Globus pallidus (tissue), 1 donor: ENCODE results near the gene LCN12.

Source experiments
- DNase-seq: peaks from one replicate; pipeline ENCODE4 v3.0.0-alpha.2; 2015; ENCODE audit warnings: low spot score

Gene LCN12

GRCh38 chr9:136951541-136952320, at the start of gene LCN12:
TSS of gene LCN12 (plus strand) at chr9:136952273. CDS start at chr9:136952328, 55 bp downstream.
- no peak for DNase-seq

DNA sequence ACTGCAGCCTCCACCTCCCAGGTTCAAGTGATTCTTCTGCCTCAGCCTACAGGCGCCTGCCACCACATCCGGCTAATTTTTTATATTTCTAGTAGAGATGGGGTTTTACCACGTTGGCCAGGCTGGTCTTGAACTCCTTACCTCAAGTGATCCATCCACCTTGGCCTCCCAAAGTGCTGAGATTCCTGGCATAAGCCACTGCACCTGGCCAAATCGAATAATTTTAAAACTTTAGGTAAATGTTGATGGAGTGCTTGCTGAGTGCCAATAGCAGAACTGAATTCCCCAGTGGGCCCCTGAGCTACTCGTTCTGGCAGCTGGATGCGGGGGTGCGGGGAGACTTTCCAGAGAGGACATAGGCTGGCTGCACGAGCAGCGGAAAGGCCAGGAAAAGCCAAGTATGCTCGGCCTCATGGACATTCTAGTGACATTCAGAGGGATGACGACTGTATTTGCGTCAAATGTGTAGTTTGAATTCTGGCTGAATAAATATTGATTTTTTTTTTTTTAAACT, 49.0 kb upstream of the LCN12 start:
- DNase-seq = no peak

- DNase-seq = no peak
These were observed 45.8 kb upstream of the LCN12 start for GRCh38 chr9:136906266-136906665.

DNA sequence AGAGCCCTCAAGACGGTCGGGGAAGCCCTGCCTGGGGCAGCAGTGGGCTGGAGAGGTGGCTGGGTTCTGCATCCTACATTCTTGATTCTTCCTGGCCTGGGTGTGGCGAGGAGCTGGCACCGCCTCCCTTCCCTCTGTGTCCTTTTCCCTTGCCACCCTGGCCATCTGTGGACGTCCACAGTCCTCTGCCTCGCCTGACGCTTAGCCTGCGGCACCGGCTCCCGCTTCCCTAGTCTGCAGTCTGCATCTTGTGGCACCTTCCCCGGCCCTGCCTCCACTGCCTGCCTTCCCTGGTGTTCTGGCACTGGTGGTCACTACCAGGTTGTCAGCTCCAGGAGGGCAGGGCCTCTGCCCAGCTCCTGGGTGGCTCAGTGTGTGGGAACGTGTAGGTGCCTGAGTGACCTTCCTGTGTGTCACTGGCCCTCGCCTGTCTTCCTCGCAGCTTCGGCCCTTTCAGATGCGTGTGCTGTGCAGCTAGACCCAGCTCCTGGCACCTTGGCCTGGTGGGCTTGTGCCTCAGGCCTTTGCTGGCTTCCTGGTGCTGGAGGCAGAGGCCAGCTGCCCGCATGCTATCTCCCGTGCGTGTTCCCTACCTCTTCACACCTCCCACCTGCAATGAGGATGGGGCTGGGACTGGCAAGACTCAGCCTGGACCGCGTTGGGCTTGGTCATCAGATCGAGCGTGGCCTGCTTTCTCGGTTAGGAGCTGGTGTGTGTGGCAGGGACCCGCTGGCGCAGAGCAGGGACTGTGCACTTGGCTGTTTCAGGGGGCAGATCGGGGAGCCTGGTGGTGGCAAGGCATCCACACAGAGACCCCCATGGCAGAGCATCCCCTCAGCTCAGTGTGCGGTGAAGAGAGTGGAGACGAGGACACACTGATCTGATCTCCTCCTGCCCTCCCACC, 44.8 kb upstream of the LCN12 start:
- DNase-seq = no peak

- DNase-seq = no peak
These were observed 41.7 kb upstream of the LCN12 start for GRCh38 chr9:136910197-136910900.

DNA sequence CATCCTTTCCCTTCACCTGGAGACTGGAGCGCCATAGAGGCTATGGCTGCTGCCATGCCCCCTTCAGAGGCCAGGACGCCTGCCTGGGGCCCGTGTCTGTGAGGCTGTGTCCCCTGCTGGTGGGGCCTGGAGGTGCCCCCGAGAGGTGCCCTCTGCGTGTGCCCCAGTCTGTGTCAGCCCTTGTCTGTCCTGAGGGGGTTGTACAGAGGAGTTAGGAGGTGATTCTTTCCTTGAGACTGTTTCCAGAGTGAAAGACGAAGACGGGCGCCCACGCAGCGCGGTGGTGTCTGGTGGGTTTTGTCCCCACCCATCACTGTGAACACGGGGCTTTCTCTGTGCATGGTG, 41.2 kb upstream of the LCN12 start:
- DNase-seq = no peak

DNA sequence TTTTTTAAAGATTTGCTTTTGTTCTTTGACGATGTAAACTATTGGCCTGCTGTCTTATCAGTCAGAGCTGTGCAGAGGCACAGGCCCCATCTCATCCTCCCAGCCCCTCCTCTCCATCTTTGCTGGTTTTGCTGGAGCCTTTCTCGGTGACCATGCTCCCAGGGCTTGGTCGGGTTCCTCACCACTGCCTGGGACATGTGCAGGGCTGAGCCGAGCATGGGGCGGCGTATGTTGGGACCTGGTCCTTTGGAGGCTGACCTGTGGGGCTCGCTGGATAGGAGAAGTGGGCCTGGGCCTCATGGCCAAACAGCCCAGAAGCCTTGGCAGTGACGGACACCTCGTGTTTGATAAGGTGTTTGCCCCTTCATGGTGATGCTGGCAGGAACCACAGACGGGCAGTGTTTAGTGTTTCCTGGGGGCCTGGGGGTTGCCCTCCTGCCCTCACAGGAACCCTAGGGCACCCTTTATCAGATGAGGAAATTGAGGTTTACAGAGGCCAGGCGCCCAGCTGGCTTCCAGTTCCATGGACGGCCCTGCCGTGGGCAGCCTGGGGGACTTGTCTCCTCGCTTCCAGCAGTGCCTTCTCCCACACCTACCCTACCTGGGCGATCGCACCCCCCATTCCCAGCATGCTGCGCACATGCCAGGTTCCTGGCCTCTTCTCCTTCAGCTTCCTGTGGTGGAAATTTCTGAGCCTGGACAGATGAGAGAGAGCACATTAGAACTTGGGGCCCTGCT, 38.2 kb upstream of the LCN12 start:
- DNase-seq = no peak

GRCh38 chr9:136915632-136916329, 36.3 kb upstream of the LCN12 start:
- DNase-seq = no peak

DNA sequence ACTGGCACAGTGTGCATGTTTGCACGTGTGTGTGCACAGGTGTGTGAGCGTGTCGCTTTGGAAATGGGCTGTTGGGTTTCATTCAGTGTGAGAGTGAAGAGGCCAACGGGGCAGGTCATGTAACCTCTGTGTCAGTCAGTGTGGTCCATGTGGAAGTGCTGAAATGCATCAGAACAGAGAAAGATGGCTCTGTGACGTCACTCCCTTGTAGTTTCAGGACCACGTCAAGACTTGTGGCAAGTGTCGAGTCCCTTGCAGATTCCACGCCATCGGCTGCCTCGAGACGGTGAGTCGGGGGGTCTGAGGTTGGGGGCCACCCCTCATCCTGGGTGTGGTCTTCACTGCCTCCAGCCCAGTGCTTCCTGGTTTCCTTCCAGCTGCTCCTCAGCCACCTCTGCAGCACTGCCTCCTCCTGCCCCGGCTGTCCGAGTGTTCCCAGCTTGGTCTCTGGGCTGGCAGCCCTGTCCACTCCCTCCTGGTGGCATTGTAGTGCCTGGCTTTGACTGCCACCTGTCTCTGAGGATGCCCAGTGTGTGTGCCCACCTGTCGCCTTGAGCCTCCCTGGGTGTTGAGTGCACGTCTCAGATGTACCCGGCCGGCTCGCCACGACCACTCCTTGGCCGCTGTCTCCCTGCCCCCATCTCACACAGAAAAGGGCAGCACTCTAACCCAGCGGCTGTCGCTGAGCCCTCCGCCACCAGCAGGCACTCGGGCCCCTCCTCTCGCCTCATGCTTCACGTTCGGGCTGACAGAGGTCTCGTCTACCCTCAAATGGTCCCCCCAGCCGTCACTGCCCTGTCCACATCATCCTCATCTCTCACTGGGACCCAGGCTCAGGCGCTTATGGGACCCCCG, 35.5 kb upstream of the LCN12 start:
- DNase-seq = no peak

DNA sequence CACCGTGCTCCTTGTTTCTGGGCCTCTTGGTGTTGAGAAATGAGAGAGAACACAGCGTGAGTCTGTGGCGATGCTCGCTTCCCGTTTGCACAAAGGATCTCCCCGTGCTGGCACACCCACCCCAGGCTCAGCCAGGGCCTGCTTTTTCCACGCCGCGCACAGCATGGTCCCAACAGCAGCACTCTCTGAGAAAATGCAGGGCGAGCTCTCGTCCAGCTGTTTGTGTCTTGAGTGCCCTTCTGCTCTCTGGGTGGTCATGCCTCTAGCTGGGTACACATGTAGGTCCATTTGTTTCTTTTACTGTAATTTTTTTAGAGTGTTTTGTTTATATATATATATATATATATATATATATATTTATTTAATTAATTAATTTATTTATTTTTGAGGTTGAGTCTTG, 34.2 kb upstream of the LCN12 start:
- no peak for DNase-seq

DNA sequence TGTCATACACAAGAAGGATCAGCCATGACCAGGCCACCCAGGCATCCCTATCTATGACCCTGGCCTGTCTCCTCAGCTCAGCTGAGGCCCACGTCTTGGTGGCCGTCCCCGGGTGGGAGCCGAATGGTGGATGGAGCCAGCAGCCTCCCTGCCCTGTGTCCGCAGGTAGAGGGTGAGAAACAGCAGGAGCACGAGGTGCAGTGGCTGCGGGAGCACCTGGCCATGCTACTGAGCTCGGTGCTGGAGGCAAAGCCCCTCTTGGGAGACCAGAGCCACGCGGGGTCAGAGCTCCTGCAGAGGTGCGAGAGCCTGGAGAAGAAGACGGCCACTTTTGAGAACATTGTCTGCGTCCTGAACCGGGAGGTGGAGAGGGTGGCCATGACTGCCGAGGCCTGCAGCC, 32.0 kb upstream of the LCN12 start:
- no peak for DNase-seq

DNA sequence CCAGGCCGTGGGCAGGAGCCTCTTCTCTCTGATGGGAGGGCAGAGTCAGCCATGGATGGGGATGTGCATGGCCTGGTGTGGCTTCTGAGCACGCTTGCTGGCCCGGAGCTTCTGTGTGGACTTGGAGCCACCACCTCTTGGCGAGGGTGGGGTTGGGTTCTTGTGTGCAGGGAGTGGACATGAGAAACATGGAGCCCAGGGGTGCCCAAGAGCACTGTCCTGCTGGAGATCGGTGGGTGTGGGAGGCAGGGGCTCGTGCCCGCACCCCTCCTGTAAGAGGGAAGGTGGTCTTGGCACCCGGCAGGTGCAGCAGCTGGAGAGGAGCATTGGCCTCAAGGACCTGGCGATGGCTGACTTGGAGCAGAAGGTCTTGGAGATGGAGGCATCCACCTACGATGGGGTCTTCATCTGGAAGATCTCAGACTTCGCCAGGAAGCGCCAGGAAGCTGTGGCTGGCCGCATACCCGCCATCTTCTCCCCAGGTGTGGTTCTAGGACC, 31.3 kb upstream of the LCN12 start:
- DNase-seq = no peak

DNA sequence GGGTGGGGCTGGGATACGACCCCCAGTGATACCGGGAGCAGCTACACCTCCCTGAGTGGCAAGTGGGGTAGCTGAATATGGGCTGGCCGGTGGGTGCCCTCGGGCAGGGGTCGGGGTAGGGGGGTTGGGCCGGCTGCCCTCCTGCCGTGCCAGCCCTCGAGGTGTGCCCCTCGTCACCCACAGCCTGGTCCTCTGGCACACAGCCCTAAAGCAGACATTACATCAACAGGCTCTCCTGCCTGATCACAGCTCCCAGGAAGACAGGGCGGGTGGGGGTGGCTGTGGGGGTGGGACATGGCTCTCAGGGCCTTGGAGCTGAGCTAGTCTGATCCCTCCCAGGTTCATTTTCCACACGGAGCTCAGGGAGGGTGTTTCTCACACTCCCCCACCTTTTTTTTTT, 30.8 kb upstream of the LCN12 start:
- DNase-seq = no peak

DNA sequence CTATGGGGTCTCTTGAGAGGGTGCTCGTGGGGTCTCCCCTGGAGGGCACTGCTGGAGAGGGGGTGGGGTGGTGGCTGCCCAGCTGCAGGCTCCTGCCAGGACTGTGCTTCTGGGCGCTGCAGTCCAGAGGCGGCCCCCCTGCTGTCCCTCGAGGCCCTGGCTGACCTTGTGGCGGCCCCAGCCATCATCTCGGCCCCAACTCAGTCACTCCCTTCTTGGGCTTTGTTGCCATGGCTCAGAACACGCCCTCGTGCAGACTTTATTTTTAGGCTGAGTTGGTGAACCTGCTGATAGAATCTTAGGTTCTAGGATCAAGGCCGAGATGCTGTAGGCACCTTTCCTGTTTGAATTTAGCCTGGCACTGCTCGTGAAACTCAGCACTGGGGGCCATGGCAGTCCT, 30.4 kb upstream of the LCN12 start:
- no peak for DNase-seq

GRCh38 chr9:136922540-136922939, 29.5 kb upstream of the LCN12 start:
- DNase-seq = no peak

GRCh38 chr9:136923881-136924280, 28.2 kb upstream of the LCN12 start:
- no peak for DNase-seq

DNA sequence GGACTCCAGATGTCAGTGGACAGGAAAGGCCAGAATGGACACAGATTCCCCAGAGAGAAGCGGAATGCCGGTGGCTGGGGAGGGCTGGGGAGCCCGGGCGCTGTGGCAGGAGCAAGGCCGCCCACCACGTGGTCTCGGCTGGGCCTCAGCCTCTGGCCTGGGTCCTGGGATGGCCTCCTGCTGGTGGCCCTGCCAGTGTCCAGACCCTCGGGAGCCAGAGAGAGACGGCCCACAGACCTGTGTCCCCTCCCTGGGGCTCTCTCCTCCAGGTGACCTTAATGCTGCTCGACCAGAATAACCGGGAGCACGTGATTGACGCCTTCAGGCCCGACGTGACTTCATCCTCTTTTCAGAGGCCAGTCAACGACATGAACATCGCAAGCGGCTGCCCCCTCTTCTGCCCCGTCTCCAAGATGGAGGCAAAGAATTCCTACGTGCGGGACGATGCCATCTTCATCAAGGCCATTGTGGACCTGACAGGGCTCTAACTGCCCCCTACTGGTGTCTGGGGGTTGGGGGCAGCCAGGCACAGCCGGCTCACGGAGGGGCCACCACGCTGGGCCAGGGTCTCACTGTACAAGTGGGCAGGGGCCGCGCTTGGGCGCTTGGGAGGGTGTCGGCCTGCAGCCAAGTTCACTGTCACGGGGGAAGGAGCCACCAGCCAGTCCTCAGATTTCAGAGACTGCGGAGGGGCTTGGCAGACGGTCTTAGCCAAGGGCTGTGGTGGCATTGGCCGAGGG, 26.5 kb upstream of the LCN12 start:
- DNase-seq = no peak

DNA sequence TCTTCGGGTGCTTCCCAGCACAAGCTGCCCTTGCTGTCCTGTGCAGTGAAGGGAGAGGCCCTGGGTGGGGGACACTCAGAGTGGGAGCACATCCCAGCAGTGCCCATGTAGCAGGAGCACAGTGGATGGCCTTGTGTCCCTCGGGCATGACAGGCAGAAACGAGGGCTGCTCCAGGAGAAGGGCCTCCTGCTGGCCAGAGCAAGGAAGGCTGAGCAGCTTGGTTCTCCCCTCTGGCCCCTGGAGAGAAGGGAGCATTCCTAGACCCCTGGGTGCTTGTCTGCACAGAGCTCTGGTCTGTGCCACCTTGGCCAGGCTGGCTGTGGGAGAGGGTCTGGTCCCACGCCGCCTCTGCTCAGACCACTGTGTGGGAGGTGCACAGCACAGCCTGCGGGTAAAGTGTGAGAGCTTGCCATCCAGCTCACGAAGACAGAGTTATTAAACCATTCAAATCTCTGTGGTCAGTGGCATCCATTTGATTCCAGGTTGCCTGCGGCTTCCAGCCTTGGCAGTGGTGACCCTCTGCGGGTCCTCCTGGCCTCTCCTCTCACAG, 25.8 kb upstream of the LCN12 start:
- DNase-seq = no peak

- no peak for DNase-seq
These were observed 25.3 kb upstream of the LCN12 start for GRCh38 chr9:136926749-136927148.
